H1 (cell line): ENCODE measurements around the gene SH3D19. TPM values are rescaled to one million over a fixed set of nuclear protein-coding genes. Genes with fewer than 3 reads are reported as not detected.

ENCODE experiments used
- CTCF ChIA-PET: fragments of 300-600 bp; sonication (Branson Sonifier 250); formaldehyde crosslinking; loops from one replicate; lab custom pipeline; 2021; ENCODE audit not compliant: partially characterized antibody; lab: Charles Lee
- POLR2A ChIA-PET: fragments of 300-600 bp; sonication (Branson Sonifier 250); formaldehyde crosslinking; loops from one replicate; lab custom pipeline; 2021; ENCODE audit warnings: inconsistent platforms; ENCODE audit not compliant: partially characterized antibody; lab: Charles Lee
- DNase-seq, 2 experiments: peaks; one replicate each; pipeline versions ENCODE4 v3.0.0 to v3.0.0-alpha.2; 2010 to 2022; ENCODE audit warnings: low spot score in 2 of 2, low read depth in 1 of 2, mixed read lengths in 1 of 2
- FAIRE-seq: peaks from 2 replicates; lab custom pipeline; 2011; peaks lifted over from hg19 to GRCh38; lab: Jason Lieb, UNC
- H2AFZ ChIP-seq: 2 replicates; pipeline ENCODE4 v1.8.1; 2012; ENCODE audit warnings: low read length, inconsistent platforms
- H2AK5ac ChIP-seq: 2 replicates; pipeline ENCODE4 v1.6.1; 2013; ENCODE audit warnings: low read depth, low read length
- H2BK120ac ChIP-seq: replicated peaks from 2 replicates; pipeline ENCODE3; 2013; ENCODE audit warnings: low read depth, low read length, inconsistent platforms
- H2BK12ac ChIP-seq: 2 replicates; pipeline ENCODE4 v1.6.1; 2013; ENCODE audit warnings: low read depth, low read length
- H2BK15ac ChIP-seq: 2 replicates; pipeline ENCODE4 v1.6.1; 2013; ENCODE audit warnings: low read length
- H2BK20ac ChIP-seq: 2 replicates; pipeline ENCODE4 v1.6.1; 2013; ENCODE audit warnings: low read length
- H2BK5ac ChIP-seq: 2 replicates; pipeline ENCODE4 v1.6.1; 2013; ENCODE audit warnings: low read depth, low read length
- H3K14ac ChIP-seq: 2 replicates; pipeline ENCODE4 v1.6.1; 2013; ENCODE audit warnings: inconsistent platforms; ENCODE audit not compliant: insufficient read length
- H3K18ac ChIP-seq: 2 replicates; pipeline ENCODE4 v1.6.1; 2013; ENCODE audit warnings: low read length; ENCODE audit errors: extremely low read depth
- H3K23ac ChIP-seq: 2 replicates; pipeline ENCODE4 v1.6.1; 2013; ENCODE audit warnings: inconsistent platforms; ENCODE audit not compliant: insufficient read length
- H3K23me2 ChIP-seq: 2 replicates; pipeline ENCODE4 v1.6.1; 2013; ENCODE audit warnings: low read depth, low read length
- H3K27ac ChIP-seq: 2 replicates; pipeline ENCODE4 v1.6.1; 2011; ENCODE audit warnings: low read depth, low read length, inconsistent platforms
- H3K27me3 ChIP-seq, 4 experiments: replicated peaks in 1 of 4; 1 replicate in 1 of 4; 2 replicates in 3 of 4; pipeline versions ENCODE4 v1.6.1 to v1.8.1; 2011 to 2013; ENCODE audit warnings: low read length in 3 of 4, mild to moderate bottlenecking in 3 of 4, inconsistent platforms in 2 of 4, mixed read lengths in 2 of 4, moderate library complexity in 1 of 4; ENCODE audit not compliant: control insufficient read depth in 3 of 4, insufficient read depth in 3 of 4; ENCODE audit errors: extremely low read depth in 1 of 4
- H3K36me3 ChIP-seq, 4 experiments: 2 replicates each; pipeline versions ENCODE4 v1.6.1 to v1.8.1; 2011 to 2013; ENCODE audit warnings: mild to moderate bottlenecking in 4 of 4, low read length in 3 of 4, moderate library complexity in 2 of 4, control low read depth in 1 of 4, inconsistent platforms in 1 of 4; ENCODE audit not compliant: insufficient read depth in 4 of 4, control insufficient read depth in 2 of 4
- H3K4ac ChIP-seq: replicated peaks from 2 replicates; pipeline ENCODE3; 2013; ENCODE audit warnings: low read length, low read depth, mixed read lengths, inconsistent platforms; ENCODE audit not compliant: insufficient read length
- H3K4me1 ChIP-seq, 4 experiments: replicated peaks in 1 of 4; 1 replicate in 1 of 4; 2 replicates in 3 of 4; pipeline versions ENCODE4 v1.6.1 to v1.8.1; 2011 to 2013; ENCODE audit warnings: low read length in 3 of 4, inconsistent platforms in 2 of 4, mixed read lengths in 1 of 4; ENCODE audit not compliant: insufficient read depth in 4 of 4, control insufficient read depth in 3 of 4
- H3K4me2 ChIP-seq, 2 experiments: 2 replicates each; pipeline versions ENCODE4 v1.6.1 to v1.8.1; 2011 to 2013; ENCODE audit warnings: low read depth in 2 of 2, low read length in 2 of 2, control low read depth in 1 of 2, inconsistent platforms in 1 of 2, mild to moderate bottlenecking in 1 of 2; ENCODE audit not compliant: insufficient read depth in 1 of 2
- H3K4me3 ChIP-seq, 4 experiments: fragments of 200-600, 300-600 bp in 1 of 4; sonication (generic), shearing (Covaris generic), sonication (Bioruptor Twin) in 1 of 4; 2 replicates each; pipeline versions ENCODE4 v1.5.1 to v1.8.1; 2011 to 2016; ENCODE audit warnings: low read length in 4 of 4, low read depth in 3 of 4, control low read depth in 2 of 4, inconsistent platforms in 2 of 4, mild to moderate bottlenecking in 2 of 4, mixed read lengths in 1 of 4, moderate library complexity in 1 of 4; ENCODE audit not compliant: insufficient read depth in 2 of 4; ENCODE audit errors: extremely low read depth in 1 of 4
- H3K56ac ChIP-seq: replicated peaks from 2 replicates; pipeline ENCODE3; 2013; ENCODE audit warnings: low read depth, mild to moderate bottlenecking, mixed read lengths, low read length, inconsistent platforms; ENCODE audit not compliant: insufficient read length
- H3K79me1 ChIP-seq: 2 replicates; pipeline ENCODE4 v1.6.1; 2013; ENCODE audit warnings: low read depth, low read length, control low read depth
- H3K79me2 ChIP-seq, 2 experiments: 2 replicates each; pipeline versions ENCODE4 v1.6.1 to v1.8.1; 2012 to 2013; ENCODE audit warnings: low read length in 2 of 2, mild to moderate bottlenecking in 2 of 2, inconsistent platforms in 1 of 2; ENCODE audit not compliant: insufficient read depth in 2 of 2, control insufficient read depth in 1 of 2
- H3K9ac ChIP-seq, 4 experiments: replicated peaks in 1 of 4; 1 replicate in 1 of 4; 2 replicates in 3 of 4; pipeline versions ENCODE4 v1.6.1 to v1.8.1; 2011 to 2013; ENCODE audit warnings: low read depth in 3 of 4, low read length in 3 of 4, control low read depth in 2 of 4, mild to moderate bottlenecking in 2 of 4, moderate library complexity in 2 of 4, inconsistent platforms in 1 of 4; ENCODE audit errors: extremely low read depth in 1 of 4
- H3K9me3 ChIP-seq, 2 experiments: 2 replicates each; pipeline versions ENCODE4 v1.6.1 to v1.8.1; 2012 to 2013; ENCODE audit warnings: mild to moderate bottlenecking in 2 of 2, moderate library complexity in 2 of 2, control low read depth in 1 of 2, inconsistent platforms in 1 of 2, low read depth in 1 of 2, low read length in 1 of 2, mixed read lengths in 1 of 2; ENCODE audit not compliant: insufficient read depth in 2 of 2
- H4K20me1 ChIP-seq, 2 experiments: replicated peaks in 1 of 2; 2 replicates each; pipeline versions ENCODE3 to v1.8.1; 2011 to 2013; ENCODE audit warnings: inconsistent platforms in 2 of 2, low read length in 2 of 2, mild to moderate bottlenecking in 1 of 2; ENCODE audit not compliant: insufficient read depth in 2 of 2, control insufficient read depth in 1 of 2
- H4K5ac ChIP-seq: 2 replicates; pipeline ENCODE4 v1.6.1; 2013; ENCODE audit warnings: low read length, low read depth, mixed read lengths, inconsistent platforms; ENCODE audit not compliant: insufficient read length
- H4K8ac ChIP-seq: 2 replicates; pipeline ENCODE4 v1.8.0; 2013; ENCODE audit warnings: mild to moderate bottlenecking, moderate library complexity, low read length, inconsistent platforms; ENCODE audit not compliant: insufficient read depth; ENCODE audit errors: extremely low read depth
- H4K91ac ChIP-seq: replicated peaks from 2 replicates; pipeline ENCODE3; 2013; ENCODE audit warnings: low read length, mixed read lengths, inconsistent platforms; ENCODE audit not compliant: insufficient read length
- ASH2L ChIP-seq: fragments of 200-600, 300-600 bp; sonication (generic); IDR thresholded peaks from one replicate; pipeline ENCODE4 v1.7.1; 2017; ENCODE audit warnings: low read length
- FOSL1 ChIP-seq: IDR thresholded peaks from 2 replicates; pipeline ENCODE4 v1.6.1; 2011; ENCODE audit warnings: mild to moderate bottlenecking, low read depth, low read length, moderate library complexity; ENCODE audit not compliant: insufficient read depth
- KDM5A ChIP-seq: fragments of 200-600 bp; IDR thresholded peaks from 2 replicates; pipeline ENCODE4 v1.7.1; 2012; ENCODE audit warnings: mild to moderate bottlenecking, low read length, inconsistent platforms, mixed read lengths
- SP2 ChIP-seq: IDR thresholded peaks from 2 replicates; pipeline ENCODE4 v1.6.1; 2012; ENCODE audit warnings: mild to moderate bottlenecking, low read length, inconsistent platforms
- polyA plus RNA-seq, 7 experiments: library from polyadenylated mRNA; depleted of rRNA in 3 of 7; stranded (reverse) in 5 of 7; unstranded in 2 of 7; fragments of >200 nt in 5 of 7; fragments of 200-250 nt in 2 of 7; gene quantifications; 1 replicate in 5 of 7; 2 replicates in 1 of 7; 4 replicates in 1 of 7; pipeline versions ENCODE4 v1.2.1 to v1.2.3, GENCODE V29; 2011 to 2013; ENCODE audit warnings: missing spikeins in 2 of 7, mixed read lengths in 2 of 7
- total RNA-seq: library from RNA; stranded (reverse); fragmentation: NEBNext Ultra II Directional; extraction: Animal tissue kit (Norgen Biotek cat#: 25700); gene quantifications from 2 replicates; pipeline ENCODE4 v1.2.1, GENCODE V29; 2021
- TF ChIP-seq, protein P1 (sequence below): IDR thresholded peaks from 2 replicates; pipeline ENCODE4 v1.6.1; 2012; ENCODE audit warnings: low read length, inconsistent platforms

Gene SH3D19
- total and polyA plus RNA-seq, 2 of the 8 experiments (the other 6 are each of a cell fraction or from before 2014, with no cell fraction given): 11.7 to 51.3 TPM

DNA sequence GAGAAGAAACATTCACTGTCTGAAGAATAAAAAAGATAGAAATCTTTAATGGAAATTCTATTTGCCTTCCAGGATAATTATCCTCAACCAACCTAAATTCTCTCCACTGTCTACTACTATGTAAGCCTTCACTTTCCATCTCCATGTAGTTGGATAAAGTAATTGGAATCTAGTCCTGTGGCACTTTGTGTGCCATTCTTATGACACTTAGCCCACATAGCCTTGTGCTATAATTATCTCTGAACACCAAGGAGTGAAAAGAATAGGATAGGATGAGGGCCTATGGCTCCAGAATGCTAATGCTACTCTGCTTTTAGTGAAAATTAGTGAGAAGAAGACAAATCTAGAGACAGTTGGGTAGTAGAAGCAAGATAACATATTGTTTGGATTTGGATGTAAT, 28.2 kb downstream of the SH3D19 start:
- TF ChIP-seq KDM5A (no peak), ASH2L (no peak), FOSL1 (no peak), SP2 (no peak)
- TF ChIP-seq, protein P1, sequence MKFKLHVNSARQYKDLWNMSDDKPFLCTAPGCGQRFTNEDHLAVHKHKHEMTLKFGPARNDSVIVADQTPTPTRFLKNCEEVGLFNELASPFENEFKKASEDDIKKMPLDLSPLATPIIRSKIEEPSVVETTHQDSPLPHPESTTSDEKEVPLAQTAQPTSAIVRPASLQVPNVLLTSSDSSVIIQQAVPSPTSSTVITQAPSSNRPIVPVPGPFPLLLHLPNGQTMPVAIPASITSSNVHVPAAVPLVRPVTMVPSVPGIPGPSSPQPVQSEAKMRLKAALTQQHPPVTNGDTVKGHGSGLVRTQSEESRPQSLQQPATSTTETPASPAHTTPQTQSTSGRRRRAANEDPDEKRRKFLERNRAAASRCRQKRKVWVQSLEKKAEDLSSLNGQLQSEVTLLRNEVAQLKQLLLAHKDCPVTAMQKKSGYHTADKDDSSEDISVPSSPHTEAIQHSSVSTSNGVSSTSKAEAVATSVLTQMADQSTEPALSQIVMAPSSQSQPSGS: no peak
- Histone ChIP-seq H3K9me3 (no peaks in the 10 kb centered on the region), H3K14ac (no peak overlapping the region), H3K23ac (no peak overlapping the region), H3K18ac (no peak overlapping the region), H3K23me2 (no peaks in the 10 kb centered on the region), H3K79me2 (peaks cover 0 to 73% of the 10 kb centered on the region in 2 experiments; a peak in 2 of 4 replicates), H2BK5ac (no peak overlapping the region), H2AFZ (no peak overlapping the region), H4K20me1 (peaks cover 0 to 2% of the 10 kb centered on the region in 2 experiments), H2BK120ac (no peak overlapping the region), H3K9ac (no peak overlapping the region), H3K79me1 (peaks cover 3% of the 10 kb centered on the region), H3K27me3 (no peaks in the 10 kb centered on the region), H3K4me3 (no peak overlapping the region), H3K4ac (no peak overlapping the region), H3K4me1 (peaks cover 2 to 6% (median 3%) of the 10 kb centered on the region in 4 experiments; a peak in 5 of 7 replicates), H2BK15ac (no peak overlapping the region), H2BK20ac (no peak overlapping the region), H4K5ac (no peak overlapping the region), H3K36me3 (no peaks in the 10 kb centered on the region), H3K4me2 (no peak overlapping the region), H2AK5ac (no peak overlapping the region), H3K27ac (no peak overlapping the region), H4K8ac (no peak overlapping the region), H4K91ac (no peak overlapping the region), H3K56ac (no peak overlapping the region), H2BK12ac (no peak overlapping the region)
- DNase-seq (no peak), FAIRE-seq (no peak)
- POLR2A ChIA-PET: no interaction called here
- CTCF ChIA-PET: interaction anchor here (1.1 kb wide), 1 partner anchor 20 kb away, joined by 3 read pairs; no protein-coding TSS in a partner anchor
